Lung (tissue), 12 donors: Measurements from ENCODE around the gene ADAMTS2. TPM values are rescaled to one million over a fixed set of nuclear protein-coding genes. Genes with fewer than 3 reads are reported as not detected.

Source experiments
- ATAC-seq: fragments of 200-7000 bp; cut with Tn5 transposase; one replicate; pipeline ENCODE4 v1.9.1; 2020; ENCODE audit warnings: moderate number of reproducible peaks; ENCODE audit not compliant: insufficient read depth, low FRiP score
- DNase-seq, 3 donors: peaks; one replicate each; pipeline ENCODE4 v3.0.0-alpha.2; 2013 to 2017
- H3K27ac ChIP-seq, 2 donors: one replicate each; pipeline ENCODE4 v1.5.1; 2013; ENCODE audit warnings: mild to moderate bottlenecking in 2 of 2, moderate library complexity in 2 of 2, control low read depth in 1 of 2, inconsistent platforms in 1 of 2, low read depth in 1 of 2, low read length in 1 of 2
- H3K27me3 ChIP-seq, 3 donors: one replicate each; pipeline ENCODE4 v1.5.1; 2013; ENCODE audit warnings: low read length in 2 of 3; ENCODE audit not compliant: control insufficient read depth in 3 of 3, insufficient read depth in 3 of 3
- H3K36me3 ChIP-seq, 4 donors: one replicate each; pipeline ENCODE4 v1.5.1; 2013; ENCODE audit warnings: low read length in 4 of 4, mild to moderate bottlenecking in 1 of 4, moderate library complexity in 1 of 4; ENCODE audit not compliant: control insufficient read depth in 4 of 4, insufficient read depth in 4 of 4
- H3K4me1 ChIP-seq, 5 donors: one replicate each; pipeline ENCODE4 v1.5.1; 2013; ENCODE audit warnings: low read length in 5 of 5, mild to moderate bottlenecking in 2 of 5, moderate library complexity in 1 of 5; ENCODE audit not compliant: control insufficient read depth in 5 of 5, insufficient read depth in 5 of 5
- H3K4me3 ChIP-seq: one replicate; pipeline ENCODE4 v1.5.1; 2013; ENCODE audit warnings: mild to moderate bottlenecking, control low read depth, moderate library complexity
- H3K9ac ChIP-seq, 2 donors: one replicate each; pipeline ENCODE4 v1.5.1; 2013; ENCODE audit warnings: low read length in 2 of 2, control low read depth in 1 of 2; ENCODE audit not compliant: insufficient read depth in 1 of 2
- H3K9me3 ChIP-seq, 4 donors: one replicate each; pipeline ENCODE4 v1.5.1; 2013; ENCODE audit warnings: low read length in 3 of 4, mild to moderate bottlenecking in 1 of 4, moderate library complexity in 1 of 4; ENCODE audit not compliant: control insufficient read depth in 4 of 4, insufficient read depth in 3 of 4
- CTCF ChIP-seq: IDR thresholded peaks from 2 replicates; pipeline ENCODE4 v1.5.1; 2012; ENCODE audit warnings: mild to moderate bottlenecking; ENCODE audit errors: control extremely low read depth, extremely low read depth
- WGBS, 2 donors: extraction: QIAGEN DNeasy Blood & Tissue Kit; methylation state at CpG; one replicate each; pipeline ENCODE4 v1.1.7; 2013; 5-methylcytosine and 5-hydroxymethylcytosine counted together
- polyA plus RNA-seq, 2 donors: library from polyadenylated mRNA; stranded (reverse); fragments of 200-250 nt; gene quantifications; one replicate each; pipeline ENCODE4 v1.2.1, GENCODE V29; 2013
- total RNA-seq, 2 donors: library from RNA; depleted of rRNA in 1 of 2; stranded (reverse); fragments of >200 nt in 1 of 2; gene quantifications; one replicate each; pipeline ENCODE4 v1.2.1, GENCODE V29; 2014 to 2021
- donor health status: control.
- donor health status: control.
- donor health status: Bipolar disorder and iron deficiency.
- donor health status: healthy.
- donor health status: DM: yes; HTN: yes; CAD: no.

Gene ADAMTS2
- total and polyA plus RNA-seq, 4 donors = 9.3 to 45.5 (median 28.7) TPM

GRCh38 chr5:179362355-179362754, 17.1 kb upstream of the ADAMTS2 start:
- WGBS, 2 donors = 82 to 83% methylated on average over 18 of the region's 18 CpGs

GRCh38 chr5:179361037-179361603, 15.9 kb upstream of the ADAMTS2 start:
- Histone ChIP-seq H3K4me3 (no peak overlapping the region), H3K27me3 (no peaks in the 10 kb centered on the region), H3K9me3 (peaks cover 0 to 7% (median 2%) of the 10 kb centered on the region in 4 donors), H3K4me1 (peaks cover 0 to 18% (median 11%) of the 10 kb centered on the region in 5 donors), H3K27ac (no peak overlapping the region), H3K36me3 (no peaks in the 10 kb centered on the region), H3K9ac (no peak overlapping the region)
- DNase-seq = no peak
- no peak for ATAC-seq
- no peak for TF ChIP-seq CTCF
- WGBS, 2 donors = 80 to 82% methylated on average over 16 of the region's 16 CpGs

More at GRCh38 chr5:179362355-179362754, 17.1 kb upstream of the ADAMTS2 start:
- peaks cover 0 to 7% (median 4%) of the 10 kb centered on the region in 5 donors for H3K4me1 ChIP-seq
- no peak for TF ChIP-seq CTCF
- H3K9ac ChIP-seq = no peak overlapping the region
- H3K27ac ChIP-seq = no peak overlapping the region
- peaks cover 0 to 7% (median 2%) of the 10 kb centered on the region in 4 donors for H3K9me3 ChIP-seq
- no peaks in the 10 kb centered on the region for H3K27me3 ChIP-seq
- DNase-seq (no peak), ATAC-seq (no peak)
- no peak overlapping the region for H3K4me3 ChIP-seq
- H3K36me3 ChIP-seq = no peaks in the 10 kb centered on the region

GRCh38 chr5:179357031-179357430, 11.8 kb upstream of the ADAMTS2 start:
- Histone ChIP-seq H3K4me1 (peaks cover 0 to 31% (median 18%) of the 10 kb centered on the region in 5 donors), H3K9me3 (peaks cover 0 to 5% (median 2%) of the 10 kb centered on the region in 4 donors), H3K9ac (no peak overlapping the region), H3K27ac (no peak overlapping the region), H3K27me3 (peaks cover 0 to 2% (median 0%) of the 10 kb centered on the region in 3 donors), H3K36me3 (no peaks in the 10 kb centered on the region), H3K4me3 (no peak overlapping the region)
- no peak for ATAC-seq
- DNase-seq = peak; percentile 61 to 89 (median 88)
- TF ChIP-seq CTCF = no peak
- 23 to 24% methylated on average over 7 of the region's 7 CpGs for WGBS, 2 donors
